Cardiac muscle cell (in vitro differentiated cells and primary cell): Measurements from ENCODE around the gene SPP1. TPM values are rescaled to one million over a fixed set of nuclear protein-coding genes. Genes with fewer than 3 reads are reported as not detected.
A peak's percentile ranks its signal among the peaks of the same experiment; 100 is the strongest.
"Not testable (repeated sequence)": the region's sequence is repeated elsewhere in the genome, so short reads cannot be mapped to it uniquely, and the experiment has no call there.

Source experiments
- DNase-seq, 2 donors: peaks; one replicate each; pipeline versions ENCODE4 v3.0.0 to v3.0.0-alpha.2; 2010 to 2017; ENCODE audit warnings: low read depth in 1 of 2, low spot score in 1 of 2
- H3K27ac ChIP-seq: fragments of 200-600 bp; sonication (generic); 2 replicates; pipeline ENCODE4 v1.5.1; 2016
- H3K27me3 ChIP-seq: fragments of 200-600 bp; sonication (generic); 2 replicates; pipeline ENCODE4 v1.6.0; 2016; ENCODE audit warnings: control low read depth
- H3K36me3 ChIP-seq: fragments of 200-600 bp; sonication (generic); 2 replicates; pipeline ENCODE4 v1.5.1; 2016; ENCODE audit warnings: control low read depth
- H3K4me1 ChIP-seq: fragments of 200-600 bp; sonication (generic); 2 replicates; pipeline ENCODE4 v1.8.1; 2017; ENCODE audit warnings: low read depth, mild to moderate bottlenecking, mixed run types
- H3K4me3 ChIP-seq: fragments of 200-600 bp; sonication (generic); 2 replicates; pipeline ENCODE4 v1.5.1; 2016; ENCODE audit warnings: mild to moderate bottlenecking
- H3K9me3 ChIP-seq: fragments of 200-600 bp; sonication (generic); 2 replicates; pipeline ENCODE4 v1.5.1; 2017; ENCODE audit warnings: low read depth, mild to moderate bottlenecking, control low read depth
- CTCF ChIP-seq: IDR thresholded peaks from 2 replicates; pipeline ENCODE4 v1.5.1; 2012; ENCODE audit warnings: low read depth, mild to moderate bottlenecking, low read length
- polyA plus RNA-seq: library from polyadenylated mRNA; unstranded; fragments of >200 nt; fragmentation: Nextera tagmentation; extraction: Ambion mirVana; gene quantifications from 2 replicates; pipeline ENCODE4 v1.2.1, GENCODE V29; 2016
- total RNA-seq: library from RNA; depleted of rRNA; stranded (reverse); fragments of >200 nt; gene quantifications from 2 replicates; pipeline ENCODE4 v1.2.3, GENCODE V29; 2016

SPP1 gene
- total and polyA plus RNA-seq, 2 experiments from 2014 or later, result 0.12 to 0.54 TPM

- H3K36me3 ChIP-seq, result no peaks in the 10 kb centered on the region
- H3K27ac ChIP-seq, result no peak overlapping the region
- no peaks in the 10 kb centered on the region for H3K4me1 ChIP-seq
- no peaks in the 10 kb centered on the region for H3K27me3 ChIP-seq
- TF ChIP-seq CTCF, result no peak
- no peak for DNase-seq
- no peaks in the 10 kb centered on the region for H3K9me3 ChIP-seq
- no peak overlapping the region for H3K4me3 ChIP-seq
These were observed 11.0 kb downstream of the SPP1 start for GRCh38 chr4:87986508-87986907.

GRCh38 chr4:87989765-87990164 lies 14.3 kb downstream of the SPP1 start:
- H3K9me3 ChIP-seq, result no peaks in the 10 kb centered on the region
- no peak for DNase-seq
- no peak for TF ChIP-seq CTCF
- H3K27me3 ChIP-seq, result no peaks in the 10 kb centered on the region
- no peak overlapping the region for H3K27ac ChIP-seq
- no peaks in the 10 kb centered on the region for H3K4me1 ChIP-seq
- no peaks in the 10 kb centered on the region for H3K36me3 ChIP-seq
- H3K4me3 ChIP-seq, result no peak overlapping the region

GRCh38 chr4:87995435-87995834 lies 19.9 kb downstream of the SPP1 start:
- no peaks in the 10 kb centered on the region for H3K4me1 ChIP-seq
- H3K27me3 ChIP-seq, result no peaks in the 10 kb centered on the region
- no peak for TF ChIP-seq CTCF
- H3K27ac ChIP-seq, result no peak overlapping the region
- no peak for DNase-seq
- H3K9me3 ChIP-seq, result no peaks in the 10 kb centered on the region
- H3K36me3 ChIP-seq, result no peaks in the 10 kb centered on the region
- H3K4me3 ChIP-seq, result no peak overlapping the region

GRCh38 chr4:87999191-87999691 lies 23.7 kb downstream of the SPP1 start:
- not testable (repeated sequence) for DNase-seq, H3K4me1 ChIP-seq, H3K36me3 ChIP-seq, H3K4me3 ChIP-seq, H3K27me3 ChIP-seq, H3K9me3 ChIP-seq, H3K27ac ChIP-seq

- no peaks in the 10 kb centered on the region for H3K9me3 ChIP-seq
- no peak overlapping the region for H3K27ac ChIP-seq
- H3K4me3 ChIP-seq, result no peak overlapping the region
- no peaks in the 10 kb centered on the region for H3K36me3 ChIP-seq
- no peak for DNase-seq
- no peak for TF ChIP-seq CTCF
- H3K4me1 ChIP-seq, result no peaks in the 10 kb centered on the region
- H3K27me3 ChIP-seq, result no peaks in the 10 kb centered on the region
These were observed 26.4 kb downstream of the SPP1 start for GRCh38 chr4:88001871-88002270.

- TF ChIP-seq CTCF, result no peak
- DNase-seq, result peak in 1 of 2 donors; percentile 29
- H3K27ac ChIP-seq, result no peak overlapping the region
These were observed 27.3 kb downstream of the SPP1 start for GRCh38 chr4:88002786-88003185.

More at GRCh38 chr4:88002786-88003185, 27.3 kb downstream of the SPP1 start:
- Histone ChIP-seq H3K36me3 (no peaks in the 10 kb centered on the region), H3K9me3 (no peaks in the 10 kb centered on the region), H3K27me3 (no peaks in the 10 kb centered on the region), H3K4me3 (no peak overlapping the region), H3K4me1 (no peaks in the 10 kb centered on the region)
